SK-N-SH treated with all-trans-retinoic acid at 6 μM for 48 hours (cell line): ENCODE measurements around the gene CELF1.

Experiments
- ARNTL ChIP-seq: fragments of 450-650 bp; formaldehyde crosslinking; IDR thresholded peaks from 2 replicates; pipeline ENCODE4 v1.5.0; 2020; ENCODE audit warnings: low read depth, mild to moderate bottlenecking, moderate library complexity, borderline replicate concordance
- CSDC2 ChIP-seq: fragments of 250-450 bp; sonication (Bioruptor Pico); IDR thresholded peaks from 2 replicates; pipeline ENCODE4 v1.5.0; 2020; ENCODE audit warnings: mild to moderate bottlenecking, moderate library complexity
- ESRRG ChIP-seq: fragments of 250-450 bp; sonication (Bioruptor Pico); IDR thresholded peaks from 2 replicates; pipeline ENCODE4 v1.6.1; 2021; ENCODE audit warnings: mild to moderate bottlenecking
- GLIS3 ChIP-seq: fragments of 250-450 bp; sonication (Bioruptor Pico); IDR thresholded peaks from 2 replicates; pipeline ENCODE4 v1.5.0; 2020; ENCODE audit warnings: mild to moderate bottlenecking, moderate library complexity
- ISL1 ChIP-seq: fragments of 250-450 bp; sonication (Bioruptor Pico); IDR thresholded peaks from 2 replicates; pipeline ENCODE4 v2.1.2; 2022; ENCODE audit warnings: mild to moderate bottlenecking, moderate library complexity
- RARB ChIP-seq: fragments of 250-450 bp; sonication (Bioruptor Pico); IDR thresholded peaks from 2 replicates; pipeline ENCODE4 v1.8.0; 2021; ENCODE audit warnings: mild to moderate bottlenecking, moderate library complexity
- SNAI2 ChIP-seq: fragments of 250-450 bp; sonication (Bioruptor Pico); IDR thresholded peaks from 2 replicates; pipeline ENCODE4 v1.5.0; 2020; ENCODE audit warnings: mild to moderate bottlenecking, moderate library complexity
- ZC3H10 ChIP-seq: fragments of 250-450 bp; sonication (Bioruptor Pico); IDR thresholded peaks from 2 replicates; pipeline ENCODE4 v1.5.1; 2021; ENCODE audit warnings: mild to moderate bottlenecking, moderate library complexity
- ZFP3 ChIP-seq: fragments of 250-450 bp; sonication (Bioruptor Pico); IDR thresholded peaks from 2 replicates; pipeline ENCODE4 v1.5.0; 2020; ENCODE audit warnings: mild to moderate bottlenecking, moderate library complexity
- ZFP30 ChIP-seq: fragments of 450-650 bp; formaldehyde crosslinking; IDR thresholded peaks from 2 replicates; pipeline ENCODE4 v1.5.0; 2022; ENCODE audit warnings: mild to moderate bottlenecking, moderate library complexity
- ZNF70 ChIP-seq: fragments of 450-650 bp; formaldehyde crosslinking; IDR thresholded peaks from 2 replicates; pipeline ENCODE4 v1.5.0; 2020; ENCODE audit warnings: mild to moderate bottlenecking, moderate library complexity
- ZNF8 ChIP-seq: fragments of 450-650 bp; formaldehyde crosslinking; IDR thresholded peaks from 2 replicates; pipeline ENCODE4 v1.5.0; 2020; ENCODE audit warnings: mild to moderate bottlenecking, moderate library complexity
- TF ChIP-seq, protein P1 (sequence below): fragments of 250-450 bp; sonication (Bioruptor Pico); IDR thresholded peaks from 2 replicates; pipeline ENCODE4 v1.8.0; 2020; ENCODE audit warnings: mild to moderate bottlenecking, moderate library complexity, borderline replicate concordance

DNA sequence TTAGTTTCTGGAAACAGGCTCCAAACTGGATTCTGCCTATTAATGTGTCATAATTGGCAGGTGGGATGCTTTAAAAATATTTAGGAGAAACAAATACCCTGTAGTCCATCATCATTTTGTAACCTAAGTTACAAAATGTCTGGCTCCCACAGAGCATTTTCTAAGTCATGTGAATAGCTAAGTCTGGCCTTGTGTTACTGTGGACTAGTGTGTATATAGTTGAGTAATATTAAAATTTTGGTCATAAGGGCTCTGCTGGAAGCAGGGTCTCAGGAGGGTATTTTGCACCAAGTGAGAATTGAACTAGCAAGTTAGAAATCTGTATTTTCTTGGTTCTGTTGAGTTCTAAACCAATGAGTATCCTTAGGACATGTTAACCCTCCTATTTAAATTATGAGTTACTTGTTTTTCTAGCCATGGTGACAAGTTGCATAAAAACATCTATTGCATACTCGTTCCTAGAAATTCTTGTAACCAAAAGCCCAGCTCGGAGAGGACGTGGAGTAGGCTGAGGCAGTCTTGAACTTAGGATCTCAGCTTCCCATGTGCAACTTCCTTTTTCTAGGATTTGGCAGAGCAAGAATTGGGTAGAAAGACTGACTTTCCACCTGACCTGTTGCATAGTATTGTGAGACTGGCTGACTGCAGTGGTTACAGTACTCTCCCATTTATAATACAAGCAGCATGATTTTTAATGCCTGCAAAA is 17.9 kb upstream of the CELF1 start:
- TF ChIP-seq RARB (CRISPR knock-in tag) (no peak), ARNTL (CRISPR knock-in tag) (no peak), ZNF8 (no peak), ZNF70 (CRISPR knock-in tag) (no peak), ZFP3 (CRISPR knock-in tag) (no peak), CSDC2 (CRISPR knock-in tag) (no peak), SNAI2 (CRISPR knock-in tag) (no peak), ISL1 (no peak), ZFP30 (no peak), GLIS3 (no peak), ESRRG (CRISPR knock-in tag) (no peak), ZC3H10 (CRISPR knock-in tag) (no peak)
- TF ChIP-seq, protein P1, sequence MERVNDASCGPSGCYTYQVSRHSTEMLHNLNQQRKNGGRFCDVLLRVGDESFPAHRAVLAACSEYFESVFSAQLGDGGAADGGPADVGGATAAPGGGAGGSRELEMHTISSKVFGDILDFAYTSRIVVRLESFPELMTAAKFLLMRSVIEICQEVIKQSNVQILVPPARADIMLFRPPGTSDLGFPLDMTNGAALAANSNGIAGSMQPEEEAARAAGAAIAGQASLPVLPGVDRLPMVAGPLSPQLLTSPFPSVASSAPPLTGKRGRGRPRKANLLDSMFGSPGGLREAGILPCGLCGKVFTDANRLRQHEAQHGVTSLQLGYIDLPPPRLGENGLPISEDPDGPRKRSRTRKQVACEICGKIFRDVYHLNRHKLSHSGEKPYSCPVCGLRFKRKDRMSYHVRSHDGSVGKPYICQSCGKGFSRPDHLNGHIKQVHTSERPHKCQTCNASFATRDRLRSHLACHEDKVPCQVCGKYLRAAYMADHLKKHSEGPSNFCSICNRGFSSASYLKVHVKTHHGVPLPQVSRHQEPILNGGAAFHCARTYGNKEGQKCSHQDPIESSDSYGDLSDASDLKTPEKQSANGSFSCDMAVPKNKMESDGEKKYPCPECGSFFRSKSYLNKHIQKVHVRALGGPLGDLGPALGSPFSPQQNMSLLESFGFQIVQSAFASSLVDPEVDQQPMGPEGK (CRISPR knock-in tag), result no peak
